Measurements from ENCODE around the gene AKAP9. TPM values are rescaled to one million over a fixed set of nuclear protein-coding genes. Genes with fewer than 3 reads are reported as not detected.
"Not testable (repeated sequence)": the region's sequence is repeated elsewhere in the genome, so short reads cannot be mapped to it uniquely, and the experiment has no call there.

AKAP9 gene
- total RNA-seq (10 to 100 TPM; 33.9 to 47.4 (median 40.7) TPM), polyA plus RNA-seq (15.5 TPM)
- long read RNA-seq, donor 1, transcript AKAP9-205 (7 exons, 1,356 nt): major isoform, 9 of 76 reads
- long read RNA-seq, donor 1, partial matches to known transcripts: 55 of 76 reads
- long read RNA-seq, donor 1, other reads (novel, unspliced or antisense): 12 of 76 reads
- long read RNA-seq, donor 2, partial matches to known transcripts: 6 of 8 reads
- long read RNA-seq, donor 2, other reads (novel, unspliced or antisense): 1 of 8 reads
- long read RNA-seq, donor 3, transcript AKAP9-205 (7 exons, 1,356 nt): major isoform, 7 of 47 reads
- long read RNA-seq, donor 3, partial matches to known transcripts: 27 of 47 reads
- long read RNA-seq, donor 3, other reads (novel, unspliced or antisense): 13 of 47 reads
- long read RNA-seq, donor 4, partial matches to known transcripts: 1 of 1 reads
- long read RNA-seq, donor 4, other reads (novel, unspliced or antisense): 0 of 1 reads

- H3K4me3 ChIP-seq (ENCODE audit: low read length): peak within 1 kb of the TSS; percentile 74
- intact Hi-C loops (cut with DNase I): no loop called here
- H3K27me3 ChIP-seq (ENCODE audit: control insufficient read depth, insufficient read depth): no peaks in the 10 kb centered on the region
- peak; percentile 89 to 96 (median 95) for DNase-seq
- H3K9me3 ChIP-seq (ENCODE audit: control insufficient read depth, low read length): no peaks in the 10 kb centered on the region
- ATAC-seq: peak; percentile 97
- under 1% methylated on average over 59 of the region's 59 CpGs for WGBS
- peak within 1 kb of the TSS; percentile 83 for H3K27ac ChIP-seq (ENCODE audit: low read length)
- H3K4me1 ChIP-seq (ENCODE audit: control insufficient read depth, insufficient read depth, low read length): no peaks in the 10 kb centered on the region
These were observed at the start of gene AKAP9 for GRCh38 chr7:91940572-91941341. Gene AKAP9 (plus strand): TSS chr7:91940862. CDS start chr7:91941100, 238 bp downstream.

DNA sequence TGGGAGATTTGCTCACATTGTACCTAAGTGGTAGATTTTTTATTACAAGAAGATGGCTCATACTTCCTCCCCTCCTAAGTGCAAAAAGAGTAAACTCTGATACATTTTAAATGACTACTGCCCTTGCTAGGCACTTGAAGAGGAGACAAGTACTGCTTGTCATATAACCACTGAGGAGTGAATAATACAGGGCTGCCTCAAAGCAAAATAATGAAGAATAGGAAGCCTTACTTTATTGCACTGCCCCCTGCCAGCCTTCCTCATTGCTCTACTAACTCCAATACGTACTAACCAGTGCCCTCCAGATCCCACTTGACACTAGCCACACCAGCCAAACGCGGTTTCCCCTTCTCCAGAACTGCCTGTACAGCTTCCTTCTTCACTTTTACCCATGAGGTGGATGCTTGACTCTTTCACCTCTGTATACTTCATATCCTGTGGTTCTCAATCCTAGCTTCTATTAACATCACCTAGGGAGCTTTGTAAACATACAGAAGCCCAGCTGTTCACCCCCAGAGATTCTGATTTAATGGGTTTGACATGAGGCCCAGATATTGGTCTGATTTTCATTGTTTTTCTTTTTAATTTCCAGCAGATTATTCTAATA, 48.5 kb upstream of the AKAP9 start:
- intact Hi-C loops (cut with DNase I): no loop called here
- no peak for ATAC-seq
- Histone ChIP-seq H3K4me3 (ENCODE audit: low read length) (no peak overlapping the region), H3K27ac (ENCODE audit: low read length) (no peak overlapping the region), H3K4me1 (ENCODE audit: control insufficient read depth, insufficient read depth, low read length) (no peaks in the 10 kb centered on the region), H3K9me3 (ENCODE audit: control insufficient read depth, low read length) (no peaks in the 10 kb centered on the region), H3K27me3 (ENCODE audit: control insufficient read depth, insufficient read depth) (no peaks in the 10 kb centered on the region)
- 58% methylated on average over 3 of the region's 3 CpGs for WGBS
- DNase-seq: no peak

- WGBS: 51% methylated on average over 2 of the region's 2 CpGs
- H3K9me3 ChIP-seq (ENCODE audit: control insufficient read depth, low read length): no peaks in the 10 kb centered on the region
- no peak overlapping the region for H3K27ac ChIP-seq (ENCODE audit: low read length)
- no peak for DNase-seq
- no peak overlapping the region for H3K4me3 ChIP-seq (ENCODE audit: low read length)
- no peak for ATAC-seq
- intact Hi-C loops (cut with DNase I): no loop called here
- H3K4me1 ChIP-seq (ENCODE audit: control insufficient read depth, insufficient read depth, low read length): no peaks in the 10 kb centered on the region
- H3K27me3 ChIP-seq (ENCODE audit: control insufficient read depth, insufficient read depth): no peaks in the 10 kb centered on the region
These were observed 47.8 kb upstream of the AKAP9 start for GRCh38 chr7:91892821-91893340.

GRCh38 chr7:91893699-91894098, 47.0 kb upstream of the AKAP9 start:
- WGBS: 88% methylated on average over 5 of the region's 5 CpGs
- H3K27me3 ChIP-seq (ENCODE audit: control insufficient read depth, insufficient read depth); intact Hi-C loops (cut with DNase I): not testable (repeated sequence)

GRCh38 chr7:91894781-91895480, 45.7 kb upstream of the AKAP9 start:
- no peak overlapping the region for H3K4me3 ChIP-seq (ENCODE audit: low read length)
- DNase-seq: no peak
- H3K9me3 ChIP-seq (ENCODE audit: control insufficient read depth, low read length): no peaks in the 10 kb centered on the region
- H3K27ac ChIP-seq (ENCODE audit: low read length): no peak overlapping the region
- H3K27me3 ChIP-seq (ENCODE audit: control insufficient read depth, insufficient read depth): no peaks in the 10 kb centered on the region
- 54% methylated on average over 1 of the region's 1 CpG for WGBS
- intact Hi-C loops (cut with DNase I): no loop called here
- no peaks in the 10 kb centered on the region for H3K4me1 ChIP-seq (ENCODE audit: control insufficient read depth, insufficient read depth, low read length)
- no peak for ATAC-seq

More at GRCh38 chr7:91893699-91894098, 47.0 kb upstream of the AKAP9 start:
- ATAC-seq; H3K27ac ChIP-seq (ENCODE audit: low read length); H3K9me3 ChIP-seq (ENCODE audit: control insufficient read depth, low read length); H3K4me3 ChIP-seq (ENCODE audit: low read length); DNase-seq; H3K4me1 ChIP-seq (ENCODE audit: control insufficient read depth, insufficient read depth, low read length): not testable (repeated sequence)

- Histone ChIP-seq H3K9me3 (ENCODE audit: control insufficient read depth, low read length) (no peaks in the 10 kb centered on the region), H3K27me3 (ENCODE audit: control insufficient read depth, insufficient read depth) (no peaks in the 10 kb centered on the region), H3K4me1 (ENCODE audit: control insufficient read depth, insufficient read depth, low read length) (no peaks in the 10 kb centered on the region), H3K4me3 (ENCODE audit: low read length) (no peak overlapping the region), H3K27ac (ENCODE audit: low read length) (no peak overlapping the region)
- intact Hi-C loops (cut with DNase I): no loop called here
- ATAC-seq (no peak), DNase-seq (no peak)
- WGBS: 78% methylated on average over 10 of the region's 10 CpGs
These were observed 42.2 kb upstream of the AKAP9 start for GRCh38 chr7:91898240-91898992.

- H3K9me3 ChIP-seq (ENCODE audit: control insufficient read depth, low read length): no peaks in the 10 kb centered on the region
- intact Hi-C loops (cut with DNase I): no loop called here
- no peaks in the 10 kb centered on the region for H3K4me1 ChIP-seq (ENCODE audit: control insufficient read depth, insufficient read depth, low read length)
- ATAC-seq (no peak), DNase-seq (no peak)
- WGBS: 84% methylated on average over 1 of the region's 1 CpG
- H3K4me3 ChIP-seq (ENCODE audit: low read length): no peak overlapping the region
- no peaks in the 10 kb centered on the region for H3K27me3 ChIP-seq (ENCODE audit: control insufficient read depth, insufficient read depth)
- H3K27ac ChIP-seq (ENCODE audit: low read length): no peak overlapping the region
These were observed 41.1 kb upstream of the AKAP9 start for GRCh38 chr7:91899563-91899962.

- Histone ChIP-seq H3K9me3 (ENCODE audit: control insufficient read depth, low read length) (no peaks in the 10 kb centered on the region), H3K4me1 (ENCODE audit: control insufficient read depth, insufficient read depth, low read length) (no peaks in the 10 kb centered on the region), H3K27me3 (ENCODE audit: control insufficient read depth, insufficient read depth) (no peaks in the 10 kb centered on the region), H3K4me3 (ENCODE audit: low read length) (no peak overlapping the region), H3K27ac (ENCODE audit: low read length) (no peak overlapping the region)
- ATAC-seq: no peak
- intact Hi-C loops (cut with DNase I): no loop called here
- DNase-seq: no peak
- WGBS: 62% methylated on average over 1 of the region's 1 CpG
These were observed 30.5 kb upstream of the AKAP9 start for GRCh38 chr7:91910171-91910570.

GRCh38 chr7:91911121-91911520, 29.5 kb upstream of the AKAP9 start:
- Histone ChIP-seq H3K27me3 (ENCODE audit: control insufficient read depth, insufficient read depth) (no peaks in the 10 kb centered on the region), H3K27ac (ENCODE audit: low read length) (no peak overlapping the region), H3K4me1 (ENCODE audit: control insufficient read depth, insufficient read depth, low read length) (no peaks in the 10 kb centered on the region), H3K4me3 (ENCODE audit: low read length) (no peak overlapping the region), H3K9me3 (ENCODE audit: control insufficient read depth, low read length) (no peaks in the 10 kb centered on the region)
- 95% methylated on average over 4 of the region's 4 CpGs for WGBS
- intact Hi-C loops (cut with DNase I): no loop called here
- ATAC-seq: no peak
- no peak for DNase-seq

GRCh38 chr7:91912494-91912893, 28.2 kb upstream of the AKAP9 start:
- DNase-seq: no peak
- Histone ChIP-seq H3K27me3 (ENCODE audit: control insufficient read depth, insufficient read depth) (no peaks in the 10 kb centered on the region), H3K9me3 (ENCODE audit: control insufficient read depth, low read length) (no peaks in the 10 kb centered on the region), H3K4me3 (ENCODE audit: low read length) (no peak overlapping the region), H3K27ac (ENCODE audit: low read length) (no peak overlapping the region), H3K4me1 (ENCODE audit: control insufficient read depth, insufficient read depth, low read length) (no peaks in the 10 kb centered on the region)
- no peak for ATAC-seq
- intact Hi-C loops (cut with DNase I): no loop called here

Measured in right cardiac atrium (tissue), 5 donors.